ENCODE results near the gene CDH2.
"Not testable (repeated sequence)": the region's sequence is repeated elsewhere in the genome, so short reads cannot be mapped to it uniquely, and the experiment has no call there.

CDH2 gene

DNA sequence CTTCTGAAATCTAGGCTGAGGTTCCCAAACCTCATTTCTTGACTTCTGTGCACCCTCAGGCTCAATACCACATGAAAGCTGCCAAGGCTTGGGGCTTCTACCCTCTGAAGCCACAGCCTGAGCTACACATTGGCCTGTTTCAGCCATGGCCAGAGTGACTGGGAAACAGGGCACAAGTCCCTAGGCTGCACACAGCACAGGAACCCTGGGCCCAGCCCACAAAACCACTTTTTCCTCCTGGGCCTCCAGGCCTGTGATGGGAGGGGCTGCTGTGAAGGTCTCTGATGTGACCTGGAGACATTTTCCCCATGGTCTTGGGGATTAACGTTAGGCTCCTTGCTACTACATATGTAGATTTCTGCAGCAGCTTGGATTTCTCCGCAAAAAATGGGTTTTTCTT lies 270.7 kb downstream of the CDH2 start:
- not testable (repeated sequence) for DNase-seq (ENCODE audit: low spot score)

DNA sequence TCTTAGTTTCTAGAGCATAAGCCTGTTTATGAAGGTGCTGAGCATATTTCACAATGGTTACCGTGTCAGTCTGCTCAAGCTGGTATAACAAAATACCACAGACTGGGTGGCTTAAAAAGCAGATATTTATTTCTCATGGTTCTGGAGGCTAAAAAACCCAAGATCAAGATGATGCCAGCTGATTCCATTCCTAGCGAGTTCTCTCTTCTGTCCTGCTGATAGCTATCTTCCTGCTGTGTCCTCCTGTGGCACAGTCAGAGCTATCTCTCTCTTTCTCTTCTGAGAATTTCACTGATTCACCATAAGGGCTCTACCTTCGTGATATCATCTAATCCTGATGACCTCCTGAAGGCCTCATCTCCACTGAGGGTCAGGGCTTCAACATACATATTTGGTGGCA lies 273.0 kb downstream of the CDH2 start:
- DNase-seq (ENCODE audit: low spot score), result no peak

DNA sequence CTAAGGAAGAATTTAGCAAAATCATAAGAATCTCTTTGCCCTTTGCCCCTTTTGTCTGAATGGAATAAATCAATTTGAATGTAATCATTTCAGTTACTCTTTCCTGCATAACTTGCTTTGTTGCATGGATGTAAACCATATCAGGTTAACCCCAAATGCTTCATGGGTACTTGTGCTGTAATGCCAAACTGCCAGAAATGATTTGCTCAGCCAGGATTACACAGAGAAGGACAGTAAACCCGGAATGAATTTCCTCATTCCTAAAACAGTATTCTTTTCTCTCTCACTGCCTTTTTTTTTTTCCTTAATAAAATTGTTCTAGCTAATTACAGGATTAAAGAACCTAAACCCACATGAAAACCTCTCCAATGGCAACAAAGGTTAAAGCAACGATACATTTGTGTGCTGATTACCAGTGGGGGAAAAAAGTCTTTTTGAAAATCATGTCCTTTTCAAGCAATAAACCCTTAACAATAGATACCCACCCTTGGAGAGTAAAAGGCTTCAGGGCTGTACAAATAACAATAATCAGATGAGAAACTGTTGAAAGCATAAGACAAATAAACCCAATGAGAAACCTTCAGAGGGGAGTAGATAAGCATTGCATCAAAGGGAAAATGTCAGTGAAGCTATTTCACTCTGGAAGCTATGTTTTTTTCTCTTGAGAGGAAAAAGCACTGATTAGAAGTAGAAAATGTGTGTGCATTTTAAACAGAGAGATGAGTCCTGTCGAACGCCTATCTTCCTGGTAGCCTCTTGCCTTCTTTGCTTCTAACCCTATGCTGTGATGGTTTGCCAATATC lies 275.3 kb downstream of the CDH2 start:
- DNase-seq (ENCODE audit: low spot score), result no peak
